ENCODE results near the gene TAB3.

DNA sequence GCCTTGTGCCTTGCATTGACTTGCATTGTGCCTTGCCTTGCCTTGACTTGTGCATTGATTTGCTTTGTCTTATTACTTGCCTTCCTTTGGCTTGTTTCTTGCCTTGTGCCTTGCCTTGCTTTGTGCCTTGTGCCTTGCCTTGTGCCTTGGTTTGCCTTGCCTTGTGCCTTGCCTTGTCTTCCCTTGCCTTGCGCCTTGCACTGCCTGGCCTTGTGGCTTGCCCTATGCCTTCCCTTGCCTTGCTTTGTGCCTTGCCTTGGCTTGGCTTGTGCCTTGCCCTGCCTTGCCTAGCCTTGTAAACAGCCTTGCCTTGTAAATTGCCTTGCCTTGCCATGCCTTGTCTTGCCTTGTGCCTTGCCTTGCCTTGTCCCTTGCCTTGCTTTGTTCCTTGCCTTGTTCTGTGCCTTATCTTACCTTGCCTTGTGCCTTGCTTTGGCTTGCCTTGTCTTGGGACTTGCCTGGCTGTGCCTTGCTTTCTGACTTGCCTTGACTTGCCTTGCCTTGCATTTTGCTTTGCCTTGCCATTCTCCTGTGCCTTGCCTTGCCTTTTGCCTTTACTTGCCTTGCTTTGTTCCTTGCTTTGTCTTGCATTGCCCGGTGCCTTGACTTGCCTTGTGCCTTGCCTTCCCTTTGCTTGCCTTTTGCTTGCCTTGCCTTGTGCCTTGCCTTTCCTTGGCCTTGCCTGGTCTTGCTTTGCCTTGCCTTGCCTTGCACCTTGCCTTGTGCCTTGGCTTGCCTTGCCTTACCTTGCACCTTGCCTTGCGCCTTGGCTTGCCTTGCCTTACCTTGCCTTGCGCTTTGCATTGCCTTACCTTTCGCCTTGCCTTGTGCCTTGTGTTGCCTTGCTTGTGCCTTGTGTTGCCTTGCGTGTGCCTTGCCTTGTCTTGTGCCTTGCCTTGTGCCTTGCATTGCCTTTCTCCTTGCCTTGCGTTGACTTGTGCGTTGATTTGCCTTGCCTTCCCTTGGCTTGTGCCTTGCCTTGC lies 97.5 kb downstream of the TAB3 start:
- TF ChIP-seq POLR2A (IDR thresholded peaks at IDR 0.05): no peak
- TF ChIP-seq, protein P1, sequence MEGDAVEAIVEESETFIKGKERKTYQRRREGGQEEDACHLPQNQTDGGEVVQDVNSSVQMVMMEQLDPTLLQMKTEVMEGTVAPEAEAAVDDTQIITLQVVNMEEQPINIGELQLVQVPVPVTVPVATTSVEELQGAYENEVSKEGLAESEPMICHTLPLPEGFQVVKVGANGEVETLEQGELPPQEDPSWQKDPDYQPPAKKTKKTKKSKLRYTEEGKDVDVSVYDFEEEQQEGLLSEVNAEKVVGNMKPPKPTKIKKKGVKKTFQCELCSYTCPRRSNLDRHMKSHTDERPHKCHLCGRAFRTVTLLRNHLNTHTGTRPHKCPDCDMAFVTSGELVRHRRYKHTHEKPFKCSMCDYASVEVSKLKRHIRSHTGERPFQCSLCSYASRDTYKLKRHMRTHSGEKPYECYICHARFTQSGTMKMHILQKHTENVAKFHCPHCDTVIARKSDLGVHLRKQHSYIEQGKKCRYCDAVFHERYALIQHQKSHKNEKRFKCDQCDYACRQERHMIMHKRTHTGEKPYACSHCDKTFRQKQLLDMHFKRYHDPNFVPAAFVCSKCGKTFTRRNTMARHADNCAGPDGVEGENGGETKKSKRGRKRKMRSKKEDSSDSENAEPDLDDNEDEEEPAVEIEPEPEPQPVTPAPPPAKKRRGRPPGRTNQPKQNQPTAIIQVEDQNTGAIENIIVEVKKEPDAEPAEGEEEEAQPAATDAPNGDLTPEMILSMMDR (IDR thresholded peaks at IDR 0.05): no peak

Data from adrenal gland (tissue), 5 donors.